IPS-18c (cell line): ENCODE measurements around the gene FERMT3.
"Not testable (repeated sequence)": the region's sequence is repeated elsewhere in the genome, so short reads cannot be mapped to it uniquely, and the experiment has no call there.

ENCODE experiments used
- H3K4me3 ChIP-seq: 2 replicates; pipeline ENCODE4 v1.7.0; 2013; ENCODE audit warnings: low read depth, mild to moderate bottlenecking, low read length, moderate library complexity; ENCODE audit not compliant: insufficient read depth
- H3K9me3 ChIP-seq: one replicate; pipeline ENCODE4 v1.6.1; 2013; ENCODE audit warnings: mild to moderate bottlenecking, low read length, moderate library complexity; ENCODE audit not compliant: control insufficient read depth, insufficient read depth

FERMT3 gene

GRCh38 chr11:64206457-64207255 is at the start of gene FERMT3:
Gene FERMT3, plus strand, starts transcription at chr11:64206721. Its CDS starts 644 bp downstream, at chr11:64207365.
- Histone ChIP-seq H3K9me3 (peaks cover 2% of the 10 kb centered on the region), H3K4me3 (no peak within 1 kb of the TSS)

- no peak overlapping the region for H3K4me3 ChIP-seq
- peaks cover 3% of the 10 kb centered on the region for H3K9me3 ChIP-seq
These were observed 48.7 kb upstream of the FERMT3 start for GRCh38 chr11:64157631-64158394.

GRCh38 chr11:64161037-64161436 is 45.5 kb upstream of the FERMT3 start:
- peaks cover 3% of the 10 kb centered on the region for H3K9me3 ChIP-seq

GRCh38 chr11:64162769-64163168 is 43.8 kb upstream of the FERMT3 start:
- not testable (repeated sequence) for H3K9me3 ChIP-seq

More at GRCh38 chr11:64161037-64161436, 45.5 kb upstream of the FERMT3 start:
- no peak overlapping the region for H3K4me3 ChIP-seq

GRCh38 chr11:64163951-64164350 is 42.6 kb upstream of the FERMT3 start:
- Histone ChIP-seq H3K4me3 (no peak overlapping the region), H3K9me3 (peaks cover 2% of the 10 kb centered on the region)

More at GRCh38 chr11:64162769-64163168, 43.8 kb upstream of the FERMT3 start:
- not testable (repeated sequence) for H3K4me3 ChIP-seq

- Histone ChIP-seq H3K4me3 (no peak overlapping the region), H3K9me3 (peaks cover 2% of the 10 kb centered on the region)
These were observed 41.9 kb upstream of the FERMT3 start for GRCh38 chr11:64164392-64165312.

GRCh38 chr11:64165481-64165841 is 41.1 kb upstream of the FERMT3 start:
- H3K4me3 ChIP-seq = peak overlapping the region; percentile 77
- H3K9me3 ChIP-seq = peaks cover 2% of the 10 kb centered on the region

GRCh38 chr11:64165842-64166635 is 40.5 kb upstream of the FERMT3 start, which contains the start of gene MACROD1:
Gene MACROD1, minus strand, starts transcription at chr11:64166113. Its CDS starts 119 bp downstream, at chr11:64165994.
- H3K4me3 ChIP-seq = peak within 1 kb of the TSS; percentile 77

GRCh38 chr11:64170419-64170818 is 36.1 kb upstream of the FERMT3 start:
- H3K9me3 ChIP-seq = peaks cover 2% of the 10 kb centered on the region

More at GRCh38 chr11:64165842-64166635, 40.5 kb upstream of the FERMT3 start, which contains the start of gene MACROD1:
- peaks cover 2% of the 10 kb centered on the region for H3K9me3 ChIP-seq

GRCh38 chr11:64173616-64174355 is 32.7 kb upstream of the FERMT3 start:
- Histone ChIP-seq H3K9me3 (no peaks in the 10 kb centered on the region), H3K4me3 (no peak overlapping the region)

More at GRCh38 chr11:64170419-64170818, 36.1 kb upstream of the FERMT3 start:
- no peak overlapping the region for H3K4me3 ChIP-seq

GRCh38 chr11:64176751-64177150 is 29.8 kb upstream of the FERMT3 start:
- H3K4me3 ChIP-seq = no peak overlapping the region
- H3K9me3 ChIP-seq = no peaks in the 10 kb centered on the region

- H3K9me3 ChIP-seq = no peaks in the 10 kb centered on the region
- H3K4me3 ChIP-seq = no peak overlapping the region
These were observed 28.3 kb upstream of the FERMT3 start for GRCh38 chr11:64178203-64178602.

GRCh38 chr11:64178951-64179639 is 27.4 kb upstream of the FERMT3 start:
- Histone ChIP-seq H3K4me3 (no peak overlapping the region), H3K9me3 (no peaks in the 10 kb centered on the region)

- Histone ChIP-seq H3K4me3 (no peak overlapping the region), H3K9me3 (no peaks in the 10 kb centered on the region)
These were observed 25.6 kb upstream of the FERMT3 start for GRCh38 chr11:64180891-64181290.
